ENCODE data around the gene EFNA5. TPM values are rescaled to one million over a fixed set of nuclear protein-coding genes. Genes with fewer than 3 reads are reported as not detected.

The EFNA5 gene
- total and polyA plus RNA-seq, 2 donors: 1.7 to 3.6 TPM

DNA sequence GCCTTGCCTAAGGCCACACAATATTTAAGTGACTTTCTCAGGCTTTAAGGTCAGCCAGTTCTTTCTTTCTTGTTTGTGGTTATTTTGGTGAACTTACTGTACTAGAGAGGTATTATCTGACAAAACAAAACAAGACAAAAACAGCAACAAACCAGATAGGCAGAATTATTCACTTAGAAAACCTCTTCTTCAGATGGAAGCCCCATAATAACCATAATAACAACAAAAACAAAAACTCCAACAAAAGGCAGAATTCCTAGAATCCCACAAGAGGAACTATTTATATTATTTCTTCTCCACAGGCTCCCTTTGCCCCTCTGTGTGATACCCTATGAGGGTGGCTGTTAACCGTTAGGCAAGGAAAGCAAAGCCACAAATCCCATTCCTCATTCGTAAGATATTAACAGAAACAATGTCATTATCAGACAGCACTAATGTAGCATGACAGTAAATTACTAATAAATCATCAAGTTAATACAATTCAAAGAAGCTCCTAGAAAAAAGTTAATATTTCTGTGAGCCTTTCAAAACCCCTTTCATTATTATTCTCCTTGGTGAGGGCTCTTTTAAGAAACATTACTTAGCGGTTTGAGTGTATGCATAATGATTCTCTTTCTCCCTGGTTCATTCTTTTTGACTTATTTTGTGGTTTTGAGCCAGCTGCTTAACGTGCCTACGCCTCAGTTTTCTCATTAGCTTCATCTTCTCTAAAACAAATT is 274.9 kb downstream of the EFNA5 start:
- DNase-seq (ENCODE audit: low read depth in 6 of 9, low spot score in 9 of 9): no peak
- Histone ChIP-seq H3K27ac (ENCODE audit: low read depth in 1 of 2, low read length in 1 of 2) (no peak overlapping the region), H3K4me3 (ENCODE audit: low read length in 2 of 2) (no peak overlapping the region), H3K4me1 (ENCODE audit: control insufficient read depth in 2 of 2, insufficient read depth in 2 of 2, low read length in 2 of 2) (no peaks in the 10 kb centered on the region), H3K36me3 (ENCODE audit: control insufficient read depth in 2 of 2, insufficient read depth in 2 of 2, low read length in 1 of 2) (no peaks in the 10 kb centered on the region), H3K9me3 (ENCODE audit: control insufficient read depth in 2 of 2, insufficient read depth in 1 of 2, low read length in 1 of 2) (no peaks in the 10 kb centered on the region), H3K27me3 (ENCODE audit: control insufficient read depth in 2 of 2, insufficient read depth in 1 of 2, low read length in 1 of 2) (no peaks in the 10 kb centered on the region)
- 79% methylated on average over 5 of the region's 5 CpGs for WGBS

- DNase-seq (ENCODE audit: low read depth in 6 of 9, low spot score in 9 of 9): no peak
- peaks cover 3 to 10% of the 10 kb centered on the region in 2 donors for H3K4me1 ChIP-seq (ENCODE audit: control insufficient read depth in 2 of 2, insufficient read depth in 2 of 2, low read length in 2 of 2)
- H3K9me3 ChIP-seq (ENCODE audit: control insufficient read depth in 2 of 2, insufficient read depth in 1 of 2, low read length in 1 of 2): no peaks in the 10 kb centered on the region
- H3K27ac ChIP-seq (ENCODE audit: low read depth in 1 of 2, low read length in 1 of 2): no peak overlapping the region
- H3K27me3 ChIP-seq (ENCODE audit: control insufficient read depth in 2 of 2, insufficient read depth in 1 of 2, low read length in 1 of 2): no peaks in the 10 kb centered on the region
- no peaks in the 10 kb centered on the region for H3K36me3 ChIP-seq (ENCODE audit: control insufficient read depth in 2 of 2, insufficient read depth in 2 of 2, low read length in 1 of 2)
- H3K4me3 ChIP-seq (ENCODE audit: low read length in 2 of 2): no peak overlapping the region
- 97% methylated on average over 2 of the region's 2 CpGs for WGBS
Observed at GRCh38 chr5:107393851-107394250, 276.9 kb downstream of the EFNA5 start.

DNA sequence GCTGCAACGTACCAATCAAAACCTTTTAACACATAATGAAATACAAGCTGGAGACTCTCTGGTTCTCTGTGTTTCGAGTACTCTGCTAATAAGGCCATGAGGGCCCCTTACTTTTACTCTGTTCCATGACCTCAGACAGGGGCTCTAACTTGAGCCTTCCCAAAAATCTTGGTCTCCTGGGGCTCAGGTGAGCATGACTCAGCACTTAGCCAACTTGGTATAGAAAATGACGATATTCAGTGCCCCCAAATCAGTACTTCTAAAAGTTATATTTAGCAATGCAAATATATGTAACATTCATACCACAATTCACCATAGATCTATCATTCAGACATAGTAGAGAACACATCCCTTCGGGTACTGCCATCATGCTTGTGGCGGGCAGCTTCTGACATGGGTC is 278.9 kb downstream of the EFNA5 start:
- 97% methylated on average over 5 of the region's 5 CpGs for WGBS
- H3K27me3 ChIP-seq (ENCODE audit: control insufficient read depth in 2 of 2, insufficient read depth in 1 of 2, low read length in 1 of 2): no peaks in the 10 kb centered on the region
- no peak overlapping the region for H3K27ac ChIP-seq (ENCODE audit: low read depth in 1 of 2, low read length in 1 of 2)
- H3K36me3 ChIP-seq (ENCODE audit: control insufficient read depth in 2 of 2, insufficient read depth in 2 of 2, low read length in 1 of 2): no peaks in the 10 kb centered on the region
- no peaks in the 10 kb centered on the region for H3K9me3 ChIP-seq (ENCODE audit: control insufficient read depth in 2 of 2, insufficient read depth in 1 of 2, low read length in 1 of 2)
- H3K4me1 ChIP-seq (ENCODE audit: control insufficient read depth in 2 of 2, insufficient read depth in 2 of 2, low read length in 2 of 2): peaks cover 10 to 18% of the 10 kb centered on the region in 2 donors
- H3K4me3 ChIP-seq (ENCODE audit: low read length in 2 of 2): no peak overlapping the region
- DNase-seq (ENCODE audit: low read depth in 6 of 9, low spot score in 9 of 9): no peak

DNA sequence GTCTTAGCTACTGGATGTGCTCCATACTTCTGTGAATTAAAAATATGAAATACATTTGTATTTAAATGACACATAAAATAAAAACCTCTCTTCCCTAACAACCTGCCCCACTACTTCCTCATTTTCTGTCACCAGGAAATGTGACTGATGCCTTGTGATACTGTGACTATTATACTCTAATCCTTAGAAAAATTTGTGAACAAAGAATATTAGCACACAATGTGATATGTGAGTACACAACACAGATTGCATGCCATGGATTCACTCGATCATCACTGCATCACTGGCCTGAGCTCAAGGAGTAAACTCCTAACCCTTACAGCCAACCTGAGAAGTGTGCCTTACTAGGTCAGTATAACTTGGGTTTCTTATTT is 281.0 kb downstream of the EFNA5 start:
- Histone ChIP-seq H3K27me3 (ENCODE audit: control insufficient read depth in 2 of 2, insufficient read depth in 1 of 2, low read length in 1 of 2) (no peaks in the 10 kb centered on the region), H3K4me3 (ENCODE audit: low read length in 2 of 2) (no peak overlapping the region), H3K9me3 (ENCODE audit: control insufficient read depth in 2 of 2, insufficient read depth in 1 of 2, low read length in 1 of 2) (no peaks in the 10 kb centered on the region), H3K36me3 (ENCODE audit: control insufficient read depth in 2 of 2, insufficient read depth in 2 of 2, low read length in 1 of 2) (no peaks in the 10 kb centered on the region), H3K4me1 (ENCODE audit: control insufficient read depth in 2 of 2, insufficient read depth in 2 of 2, low read length in 2 of 2) (peaks cover 10 to 18% of the 10 kb centered on the region in 2 donors), H3K27ac (ENCODE audit: low read depth in 1 of 2, low read length in 1 of 2) (no peak overlapping the region)
- WGBS: 35% methylated on average over 1 of the region's 1 CpG
- no peak for DNase-seq (ENCODE audit: low read depth in 6 of 9, low spot score in 9 of 9)

DNA sequence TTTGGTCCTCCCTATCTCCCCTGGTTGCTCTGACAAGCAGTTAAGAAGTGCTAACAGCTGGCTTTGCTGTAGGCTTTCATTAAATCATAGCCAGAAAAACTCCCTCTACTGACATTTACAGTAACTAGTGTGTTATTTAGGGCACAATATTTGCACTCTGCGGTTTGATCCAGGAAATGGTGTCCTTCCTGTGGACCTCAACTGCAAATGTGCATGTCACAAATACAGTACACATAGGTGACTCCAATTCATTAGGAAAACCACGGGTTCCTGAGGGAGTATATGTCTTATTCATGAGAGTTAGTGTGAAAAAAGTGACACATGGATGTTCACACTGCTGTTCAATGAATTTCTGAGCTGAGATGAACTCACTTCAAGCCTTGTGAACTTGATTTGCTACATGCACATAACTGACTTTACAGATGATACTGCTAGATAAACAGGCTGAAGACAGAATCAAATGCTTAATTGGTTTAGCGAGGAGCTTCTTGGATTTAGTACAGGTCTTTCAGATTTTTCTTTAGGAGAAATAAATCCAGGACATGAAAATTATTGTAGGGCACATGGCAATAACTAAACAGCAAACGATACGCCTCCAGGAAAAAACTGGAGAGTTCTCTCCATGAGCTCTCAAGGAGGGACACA is 281.5 kb downstream of the EFNA5 start:
- Histone ChIP-seq H3K27me3 (ENCODE audit: control insufficient read depth in 2 of 2, insufficient read depth in 1 of 2, low read length in 1 of 2) (no peaks in the 10 kb centered on the region), H3K36me3 (ENCODE audit: control insufficient read depth in 2 of 2, insufficient read depth in 2 of 2, low read length in 1 of 2) (no peaks in the 10 kb centered on the region), H3K9me3 (ENCODE audit: control insufficient read depth in 2 of 2, insufficient read depth in 1 of 2, low read length in 1 of 2) (no peaks in the 10 kb centered on the region), H3K4me1 (ENCODE audit: control insufficient read depth in 2 of 2, insufficient read depth in 2 of 2, low read length in 2 of 2) (peaks cover 10 to 18% of the 10 kb centered on the region in 2 donors), H3K4me3 (ENCODE audit: low read length in 2 of 2) (no peak overlapping the region), H3K27ac (ENCODE audit: low read depth in 1 of 2, low read length in 1 of 2) (peak overlapping the region; percentile 20 to 72)
- 22% methylated on average over 5 of the region's 5 CpGs for WGBS
- peak in 6 of 9 donors; percentile 16 to 64 (median 20) for DNase-seq (ENCODE audit: low read depth in 6 of 9, low spot score in 9 of 9)

- no peak overlapping the region for H3K4me3 ChIP-seq (ENCODE audit: low read length in 2 of 2)
- H3K4me1 ChIP-seq (ENCODE audit: control insufficient read depth in 2 of 2, insufficient read depth in 2 of 2, low read length in 2 of 2): peaks cover 10 to 18% of the 10 kb centered on the region in 2 donors
- H3K27me3 ChIP-seq (ENCODE audit: control insufficient read depth in 2 of 2, insufficient read depth in 1 of 2, low read length in 1 of 2): no peaks in the 10 kb centered on the region
- peak overlapping the region; percentile 62 to 72 for H3K27ac ChIP-seq (ENCODE audit: low read depth in 1 of 2, low read length in 1 of 2)
- 24% methylated on average over 8 of the region's 8 CpGs for WGBS
- no peaks in the 10 kb centered on the region for H3K9me3 ChIP-seq (ENCODE audit: control insufficient read depth in 2 of 2, insufficient read depth in 1 of 2, low read length in 1 of 2)
- no peaks in the 10 kb centered on the region for H3K36me3 ChIP-seq (ENCODE audit: control insufficient read depth in 2 of 2, insufficient read depth in 2 of 2, low read length in 1 of 2)
- peak in 5 of 9 donors; percentile 8 to 49 (median 23) for DNase-seq (ENCODE audit: low read depth in 6 of 9, low spot score in 9 of 9)
Observed at GRCh38 chr5:107388141-107388861, 282.4 kb downstream of the EFNA5 start.

DNA sequence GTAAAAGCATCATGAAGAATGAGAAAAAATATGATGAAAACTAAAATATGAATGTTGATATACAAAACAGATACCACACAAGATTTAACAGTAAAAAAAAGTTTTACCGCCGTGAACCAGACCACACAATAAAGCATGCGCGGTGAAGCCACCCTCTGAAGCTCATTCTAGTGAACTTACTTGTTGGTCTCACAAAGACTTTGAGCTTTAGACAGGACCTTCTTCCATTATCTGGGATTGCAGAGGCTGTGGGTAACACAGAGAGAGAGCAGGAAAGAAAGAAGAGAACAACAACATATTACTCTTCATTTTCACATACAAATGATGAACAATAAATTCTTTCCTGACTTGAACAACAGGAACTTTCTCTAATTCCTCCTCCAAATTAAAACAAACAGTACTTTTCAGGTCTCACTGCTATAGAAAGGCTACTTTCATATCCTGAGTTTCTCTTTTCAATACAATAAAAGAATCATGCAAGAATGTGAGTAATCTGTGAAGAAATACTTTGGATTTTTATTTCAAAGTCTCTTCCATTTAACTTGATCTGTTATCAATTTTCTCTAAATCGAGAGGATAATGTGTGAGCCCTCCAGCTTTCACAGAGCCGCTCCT is 283.1 kb downstream of the EFNA5 start:
- no peaks in the 10 kb centered on the region for H3K27me3 ChIP-seq (ENCODE audit: control insufficient read depth in 2 of 2, insufficient read depth in 1 of 2, low read length in 1 of 2)
- WGBS: 83% methylated on average over 6 of the region's 6 CpGs
- H3K27ac ChIP-seq (ENCODE audit: low read depth in 1 of 2, low read length in 1 of 2): peak overlapping the region; percentile 62 to 72
- no peaks in the 10 kb centered on the region for H3K36me3 ChIP-seq (ENCODE audit: control insufficient read depth in 2 of 2, insufficient read depth in 2 of 2, low read length in 1 of 2)
- peak in 2 of 9 donors; percentile 4 to 15 for DNase-seq (ENCODE audit: low read depth in 6 of 9, low spot score in 9 of 9)
- no peak overlapping the region for H3K4me3 ChIP-seq (ENCODE audit: low read length in 2 of 2)
- H3K9me3 ChIP-seq (ENCODE audit: control insufficient read depth in 2 of 2, insufficient read depth in 1 of 2, low read length in 1 of 2): no peaks in the 10 kb centered on the region
- H3K4me1 ChIP-seq (ENCODE audit: control insufficient read depth in 2 of 2, insufficient read depth in 2 of 2, low read length in 2 of 2): peaks cover 11 to 18% of the 10 kb centered on the region in 2 donors

GRCh38 chr5:107385708-107386107 is 285.0 kb downstream of the EFNA5 start:
- DNase-seq (ENCODE audit: low read depth in 6 of 9, low spot score in 9 of 9): no peak
- Histone ChIP-seq H3K27ac (ENCODE audit: low read depth in 1 of 2, low read length in 1 of 2) (no peak overlapping the region), H3K36me3 (ENCODE audit: control insufficient read depth in 2 of 2, insufficient read depth in 2 of 2, low read length in 1 of 2) (no peaks in the 10 kb centered on the region), H3K9me3 (ENCODE audit: control insufficient read depth in 2 of 2, insufficient read depth in 1 of 2, low read length in 1 of 2) (no peaks in the 10 kb centered on the region), H3K4me3 (ENCODE audit: low read length in 2 of 2) (no peak overlapping the region), H3K27me3 (ENCODE audit: control insufficient read depth in 2 of 2, insufficient read depth in 1 of 2, low read length in 1 of 2) (no peaks in the 10 kb centered on the region), H3K4me1 (ENCODE audit: control insufficient read depth in 2 of 2, insufficient read depth in 2 of 2, low read length in 2 of 2) (peaks cover 15 to 18% of the 10 kb centered on the region in 2 donors)
- WGBS: 99% methylated on average over 2 of the region's 2 CpGs

DNA sequence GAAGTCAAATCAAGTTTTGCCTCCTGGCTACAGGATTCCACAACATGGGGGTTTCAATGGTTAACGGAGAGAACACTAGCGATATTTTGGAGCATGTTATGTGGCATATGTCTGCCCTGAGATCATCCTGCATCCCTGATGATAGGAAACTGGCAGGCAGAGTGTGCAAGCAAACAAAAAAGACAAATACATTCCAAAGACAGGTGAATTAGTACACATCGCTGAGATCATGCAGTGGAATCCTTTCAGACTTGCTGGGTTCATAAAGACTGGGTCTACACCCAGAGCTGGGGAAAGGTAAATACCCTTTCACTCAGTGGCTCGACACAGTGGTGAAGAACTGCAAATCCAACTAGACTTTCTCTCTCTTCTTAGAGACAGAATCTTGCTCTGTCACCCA is 286.5 kb downstream of the EFNA5 start:
- Histone ChIP-seq H3K4me3 (ENCODE audit: low read length in 2 of 2) (no peak overlapping the region), H3K27ac (ENCODE audit: low read depth in 1 of 2, low read length in 1 of 2) (no peak overlapping the region), H3K36me3 (ENCODE audit: control insufficient read depth in 2 of 2, insufficient read depth in 2 of 2, low read length in 1 of 2) (no peaks in the 10 kb centered on the region), H3K27me3 (ENCODE audit: control insufficient read depth in 2 of 2, insufficient read depth in 1 of 2, low read length in 1 of 2) (no peaks in the 10 kb centered on the region), H3K9me3 (ENCODE audit: control insufficient read depth in 2 of 2, insufficient read depth in 1 of 2, low read length in 1 of 2) (no peaks in the 10 kb centered on the region), H3K4me1 (ENCODE audit: control insufficient read depth in 2 of 2, insufficient read depth in 2 of 2, low read length in 2 of 2) (peaks cover 12 to 15% of the 10 kb centered on the region in 2 donors)
- DNase-seq (ENCODE audit: low read depth in 6 of 9, low spot score in 9 of 9): no peak
- WGBS: 97% methylated on average over 4 of the region's 4 CpGs
